Uterus (tissue), 4 donors: Measurements from ENCODE around the gene RAB11A. TPM values are rescaled to one million over a fixed set of nuclear protein-coding genes. Genes with fewer than 3 reads are reported as not detected.

ENCODE experiments used
- DNase-seq, 2 donors: peaks; one replicate each; pipeline ENCODE4 v3.0.0-alpha.2; 2019 to 2020
- H3K27ac ChIP-seq, 2 donors: fragments of 200-600 bp; sonication (generic); 1 replicate in 1 of 2; 2 replicates in 1 of 2; pipeline ENCODE4 v1.5.1; 2016 to 2018
- H3K27me3 ChIP-seq, 2 donors: fragments of 200-600 bp; sonication (generic); one replicate each; pipeline ENCODE4 v1.5.1; 2018 to 2019; ENCODE audit warnings: control low read depth in 1 of 2
- H3K36me3 ChIP-seq, 2 donors: fragments of 200-600 bp; sonication (generic); one replicate each; pipeline ENCODE4 v1.5.1; 2019; ENCODE audit warnings: control low read depth in 1 of 2
- H3K4me1 ChIP-seq, 2 donors: fragments of 200-600 bp; sonication (generic); one replicate each; pipeline ENCODE4 v1.5.1; 2018 to 2019; ENCODE audit warnings: control low read depth in 1 of 2
- H3K4me3 ChIP-seq, 2 donors: fragments of 200-600 bp; sonication (generic); 1 replicate in 1 of 2; 2 replicates in 1 of 2; pipeline ENCODE4 v1.5.1; 2018 to 2019; ENCODE audit warnings: mild to moderate bottlenecking in 1 of 2
- H3K9me3 ChIP-seq, 2 donors: fragments of 200-600 bp; sonication (generic); one replicate each; pipeline ENCODE4 v1.5.1; 2019; ENCODE audit warnings: control low read depth in 1 of 2
- CTCF ChIP-seq, 4 experiments: fragments of 200-600 bp in 2 of 4; fragments of 450-650 bp in 2 of 4; sonication (generic) in 2 of 4; IDR thresholded peaks; one replicate each; pipeline ENCODE4 v1.5.1; 2016 to 2019; ENCODE audit warnings: antibody characterized with exemption in 4 of 4, mild to moderate bottlenecking in 2 of 4, moderate library complexity in 1 of 4
- POLR2A ChIP-seq, 2 donors: fragments of 450-650 bp; IDR thresholded peaks; one replicate each; pipeline ENCODE4 v1.6.1; 2016; ENCODE audit warnings: antibody characterized with exemption in 2 of 2, mild to moderate bottlenecking in 1 of 2, moderate library complexity in 1 of 2
- intact Hi-C: fragments of 100-400 bp; cut with DNase I; formaldehyde crosslinking; loops from one replicate; pipeline ENCODE4 v1.15.1; 2023; ENCODE audit warnings: low total_unique reads
- small RNA-seq: library from RNA; depleted of rRNA; stranded (forward); fragments of <200 nt; gene quantifications from one replicate; pipeline ENCODE3, GENCODE V24; 2016
- total RNA-seq, 4 donors: library from RNA; depleted of rRNA in 3 of 4; stranded (reverse); fragments of >200 nt in 3 of 4; gene quantifications; one replicate each; pipeline versions ENCODE4 v1.1.0 to v1.2.4, GENCODE V29; 2014 to 2023
- donor health status: DM: yes; HTN: yes; CAD: no.

The RAB11A gene
- total RNA-seq, 4 donors from 2014 or later = 62.0 to 213 (median 151) TPM

- DNase-seq = no peak
- Histone ChIP-seq H3K9me3 (no peaks in the 10 kb centered on the region), H3K27me3 (no peaks in the 10 kb centered on the region), H3K36me3 (no peaks in the 10 kb centered on the region), H3K4me3 (no peak overlapping the region), H3K4me1 (no peaks in the 10 kb centered on the region), H3K27ac (no peak overlapping the region)
- intact Hi-C loops = no loop called here
- TF ChIP-seq POLR2A (IDR thresholded peaks at IDR 0.05) = no peak
- TF ChIP-seq CTCF (IDR thresholded peaks at IDR 0.05) = no peak
These were observed 69.3 kb downstream of the RAB11A start for GRCh38 chr15:65938604-65939003.

- H3K27me3 ChIP-seq = no peaks in the 10 kb centered on the region
- no peak for TF ChIP-seq POLR2A (IDR thresholded peaks at IDR 0.05)
- TF ChIP-seq CTCF (IDR thresholded peaks at IDR 0.05) = no peak
- no peak for DNase-seq
- intact Hi-C loops = no loop called here
- H3K36me3 ChIP-seq = no peaks in the 10 kb centered on the region
- H3K27ac ChIP-seq = no peak overlapping the region
- no peak overlapping the region for H3K4me3 ChIP-seq
- no peaks in the 10 kb centered on the region for H3K9me3 ChIP-seq
- H3K4me1 ChIP-seq = no peaks in the 10 kb centered on the region
These were observed 70.8 kb downstream of the RAB11A start for GRCh38 chr15:65939901-65940617.

GRCh38 chr15:65940618-65940909 lies 71.3 kb downstream of the RAB11A start:
- Histone ChIP-seq H3K27me3 (no peaks in the 10 kb centered on the region), H3K4me3 (no peak overlapping the region), H3K36me3 (no peaks in the 10 kb centered on the region), H3K9me3 (no peaks in the 10 kb centered on the region), H3K4me1 (no peaks in the 10 kb centered on the region), H3K27ac (no peak overlapping the region)
- DNase-seq = no peak
- TF ChIP-seq CTCF (IDR thresholded peaks at IDR 0.05) (no peak), POLR2A (IDR thresholded peaks at IDR 0.05) (no peak)
- intact Hi-C loops = no loop called here

Small RNA genes lying within 50 kb of the gene (small RNA-seq; reads per million reads assigned to genes)
- gene RF00026 = not detected

Other genes starting within 250 kb of the RAB11A start
- gene SLC24A1, start 247.6 kb upstream of the RAB11A start, total RNA-seq = 10 to 100 TPM in 2 of 4 donors, 1 to 10 TPM in 2; 2.0 to 12.3 (median 8.8) TPM
- gene DENND4A, start 77.2 kb upstream of the RAB11A start, total RNA-seq = 10 to 100 TPM; 27.1 to 75.3 (median 52.8) TPM